ENCODE results near the gene CAAP1.
"Not testable (repeated sequence)": the region's sequence is repeated elsewhere in the genome, so short reads cannot be mapped to it uniquely, and the experiment has no call there.

The CAAP1 gene

GRCh38 chr9:26828391-26828955 is 64.1 kb downstream of the CAAP1 start:
- DNase-seq: not testable (repeated sequence)

- DNase-seq: no peak
These were observed 77.8 kb downstream of the CAAP1 start for GRCh38 chr9:26814799-26815198.

GRCh38 chr9:26813247-26813646 is 79.4 kb downstream of the CAAP1 start:
- no peak for DNase-seq

GRCh38 chr9:26812217-26812616 is 80.4 kb downstream of the CAAP1 start:
- no peak for DNase-seq

GRCh38 chr9:26811106-26811505 is 81.5 kb downstream of the CAAP1 start:
- DNase-seq: no peak

- DNase-seq: no peak
These were observed 82.8 kb downstream of the CAAP1 start for GRCh38 chr9:26809795-26810194.

- no peak for DNase-seq
These were observed 85.4 kb downstream of the CAAP1 start for GRCh38 chr9:26807161-26807560.

GRCh38 chr9:26802921-26803320 is 89.7 kb downstream of the CAAP1 start:
- DNase-seq: no peak

GRCh38 chr9:26801772-26802171 is 90.8 kb downstream of the CAAP1 start:
- DNase-seq: no peak

GRCh38 chr9:26800322-26800721 is 92.3 kb downstream of the CAAP1 start:
- no peak for DNase-seq

GRCh38 chr9:26791274-26791673 is 101.3 kb downstream of the CAAP1 start:
- no peak for DNase-seq

All from cortex of kidney (tissue), 1 donor.